ENCODE data around the gene VCPKMT.

- TF ChIP-seq CTCF (IDR thresholded peaks at IDR 0.05) (no peak), POLR2A (IDR thresholded peaks at IDR 0.05) (no peak)
Measured at GRCh38 chr14:50068496-50068895, 47.9 kb downstream of the VCPKMT start.

All from adrenal gland (tissue), 5 donors.